Measurements from ENCODE around the gene FUBP3.

GRCh38 chr9:130539420-130540223 is 39.8 kb upstream of the FUBP3 start:
- TF ChIP-seq CTCF (IDR thresholded peaks at IDR 0.05) = no peak
- no peak for TF ChIP-seq POLR2AphosphoS5 (IDR thresholded peaks at IDR 0.05)
- no peak for TF ChIP-seq EP300 (IDR thresholded peaks at IDR 0.05)
- no peak for TF ChIP-seq POLR2A (IDR thresholded peaks at IDR 0.05)

All from suprapubic skin (tissue), 4 donors.